Left ventricle myocardium inferior (tissue), 1 donor: ENCODE data around the gene ERCC4. TPM values are rescaled to one million over a fixed set of nuclear protein-coding genes. Genes with fewer than 3 reads are reported as not detected.
A peak's percentile ranks its signal among the peaks of the same experiment; 100 is the strongest.

ENCODE experiments used
- DNase-seq: peaks from one replicate; pipeline ENCODE4 v3.0.0-alpha.2; 2020
- H3K27ac ChIP-seq: fragments of 200-600 bp; replicated peaks from 2 replicates; pipeline ENCODE4 v1.8.0; 2021
- H3K27me3 ChIP-seq: fragments of 200-600 bp; 2 replicates; pipeline ENCODE4 v1.8.0; 2021; ENCODE audit warnings: low read depth
- H3K36me3 ChIP-seq: fragments of 200-600 bp; 2 replicates; pipeline ENCODE4 v1.8.0; 2021
- H3K4me1 ChIP-seq: fragments of 200-600 bp; 2 replicates; pipeline ENCODE4 v1.8.0; 2021
- H3K4me3 ChIP-seq: fragments of 200-600 bp; 2 replicates; pipeline ENCODE4 v1.8.0; 2021; ENCODE audit warnings: mild to moderate bottlenecking, moderate library complexity
- H3K9me3 ChIP-seq: fragments of 200-600 bp; replicated peaks from 2 replicates; pipeline ENCODE4 v1.8.0; 2021
- intact Hi-C: fragments of 100-400 bp; cut with micrococcal nuclease; formaldehyde crosslinking; loops from one replicate; pipeline ENCODE4 v1.11.0; 2022
- total RNA-seq: library from RNA; stranded (reverse); fragmentation: NEBNext Ultra II Directional; extraction: Animal tissue kit (Norgen Biotek cat#: 25700); gene quantifications from one replicate; pipeline ENCODE4 v1.2.1, GENCODE V29; 2021
- TF ChIP-seq, protein P1 (sequence below): fragments of 200-600 bp; IDR thresholded peaks from 2 replicates; pipeline ENCODE4 v1.8.0; 2021; ENCODE audit warnings: antibody characterized with exemption, mild to moderate bottlenecking, borderline replicate concordance
- donor health status: DM: no; HTN: yes; CAD: no; lungs with severe emphysema.

ERCC4 gene
- total RNA-seq, 1 donor from 2014 or later = 8.2 TPM

DNA sequence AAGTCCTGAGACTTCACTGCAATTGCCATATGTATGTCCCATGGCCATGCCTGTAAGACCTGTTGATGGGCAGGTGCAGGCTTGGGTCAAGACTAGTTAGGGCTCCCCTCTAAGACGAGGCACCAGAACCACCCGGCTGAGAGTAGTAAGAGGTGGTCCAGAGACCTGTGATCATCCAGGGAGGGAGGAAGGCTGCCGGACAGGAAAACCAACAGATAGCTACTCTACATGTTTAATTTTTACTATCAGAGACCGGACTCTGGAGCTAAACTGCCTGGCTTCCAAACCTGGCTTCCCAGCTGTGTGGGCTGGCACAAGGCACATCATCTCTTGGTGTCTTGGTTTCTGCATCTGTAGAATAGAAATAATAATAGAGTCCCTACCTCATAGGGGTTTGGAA lies 73.0 kb downstream of the ERCC4 start:
- H3K4me1 ChIP-seq = peaks cover 25% of the 10 kb centered on the region
- H3K4me3 ChIP-seq = no peak overlapping the region
- H3K36me3 ChIP-seq = no peaks in the 10 kb centered on the region
- intact Hi-C loops = no loop called here
- H3K9me3 ChIP-seq = no peaks in the 10 kb centered on the region
- no peak for DNase-seq
- no peak overlapping the region for H3K27ac ChIP-seq
- H3K27me3 ChIP-seq = no peaks in the 10 kb centered on the region
- TF ChIP-seq, protein P1, sequence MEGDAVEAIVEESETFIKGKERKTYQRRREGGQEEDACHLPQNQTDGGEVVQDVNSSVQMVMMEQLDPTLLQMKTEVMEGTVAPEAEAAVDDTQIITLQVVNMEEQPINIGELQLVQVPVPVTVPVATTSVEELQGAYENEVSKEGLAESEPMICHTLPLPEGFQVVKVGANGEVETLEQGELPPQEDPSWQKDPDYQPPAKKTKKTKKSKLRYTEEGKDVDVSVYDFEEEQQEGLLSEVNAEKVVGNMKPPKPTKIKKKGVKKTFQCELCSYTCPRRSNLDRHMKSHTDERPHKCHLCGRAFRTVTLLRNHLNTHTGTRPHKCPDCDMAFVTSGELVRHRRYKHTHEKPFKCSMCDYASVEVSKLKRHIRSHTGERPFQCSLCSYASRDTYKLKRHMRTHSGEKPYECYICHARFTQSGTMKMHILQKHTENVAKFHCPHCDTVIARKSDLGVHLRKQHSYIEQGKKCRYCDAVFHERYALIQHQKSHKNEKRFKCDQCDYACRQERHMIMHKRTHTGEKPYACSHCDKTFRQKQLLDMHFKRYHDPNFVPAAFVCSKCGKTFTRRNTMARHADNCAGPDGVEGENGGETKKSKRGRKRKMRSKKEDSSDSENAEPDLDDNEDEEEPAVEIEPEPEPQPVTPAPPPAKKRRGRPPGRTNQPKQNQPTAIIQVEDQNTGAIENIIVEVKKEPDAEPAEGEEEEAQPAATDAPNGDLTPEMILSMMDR = no peak

DNA sequence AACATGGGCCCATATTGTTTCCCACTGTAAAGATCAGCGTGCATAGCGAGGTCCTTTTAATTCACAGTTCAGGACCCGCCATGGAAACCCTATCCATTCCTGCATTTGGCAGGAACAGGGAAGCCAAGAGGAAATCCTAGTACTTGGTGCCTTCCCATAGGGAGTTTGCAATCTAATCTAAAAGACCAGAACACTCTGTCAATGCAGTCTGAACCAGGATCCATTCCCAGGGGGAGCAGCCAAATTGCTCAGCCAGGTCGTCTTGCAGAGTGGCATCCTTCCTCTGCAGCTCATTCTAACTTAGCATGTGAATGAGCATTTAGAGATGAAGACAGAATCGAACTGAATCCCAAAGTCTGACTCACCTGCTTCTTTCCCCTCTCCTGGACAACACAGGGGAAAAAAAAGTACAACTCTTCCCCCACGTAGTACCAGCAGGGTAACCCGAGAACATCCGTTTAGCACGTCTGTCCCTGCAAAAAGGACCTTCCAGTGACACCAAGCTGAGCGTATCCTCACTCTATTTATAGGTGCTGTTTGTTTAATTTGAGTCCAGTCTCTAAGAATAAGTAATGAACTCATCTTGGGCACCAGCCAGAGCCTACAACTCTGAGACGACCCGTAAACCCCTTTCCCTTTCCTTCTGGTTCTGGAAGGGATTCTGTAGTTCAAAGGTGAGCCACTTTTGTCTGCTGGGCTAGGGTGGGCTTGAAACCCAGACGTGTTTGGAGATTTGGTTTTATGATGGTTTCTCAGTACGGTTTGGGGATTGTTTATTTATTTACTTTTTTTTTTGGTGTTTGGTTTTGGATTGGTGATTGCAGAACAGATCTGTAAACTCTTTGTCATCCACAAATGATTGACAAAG lies 74.5 kb downstream of the ERCC4 start:
- H3K9me3 ChIP-seq = no peaks in the 10 kb centered on the region
- DNase-seq = no peak
- intact Hi-C loops = no loop called here
- H3K27me3 ChIP-seq = no peaks in the 10 kb centered on the region
- TF ChIP-seq, protein P1 = no peak
- H3K27ac ChIP-seq = peak overlapping the region; percentile 78
- no peaks in the 10 kb centered on the region for H3K36me3 ChIP-seq
- H3K4me3 ChIP-seq = peak overlapping the region; percentile 36
- peaks cover 40% of the 10 kb centered on the region for H3K4me1 ChIP-seq

DNA sequence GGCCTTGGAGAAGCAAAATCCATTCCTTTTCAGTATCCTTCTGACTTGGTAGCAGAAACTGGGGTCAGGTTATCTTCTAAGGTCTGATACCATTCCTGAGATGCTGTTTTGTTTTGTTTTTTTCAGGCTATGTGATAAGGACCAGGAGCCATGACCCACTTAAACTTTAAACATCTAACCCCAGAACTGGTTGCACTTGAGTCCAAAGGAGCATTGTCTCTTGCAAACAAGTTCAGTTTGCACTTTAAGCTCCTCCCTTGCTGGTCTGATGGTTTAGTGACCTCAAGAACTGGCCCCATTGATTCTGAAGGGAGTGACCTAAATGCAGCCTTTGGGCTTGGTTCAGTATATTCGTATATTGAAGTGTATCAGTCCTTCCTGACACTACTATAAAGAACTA lies 75.2 kb downstream of the ERCC4 start:
- TF ChIP-seq, protein P1 = no peak
- intact Hi-C loops = no loop called here
- Histone ChIP-seq H3K4me1 (peaks cover 47% of the 10 kb centered on the region), H3K9me3 (no peaks in the 10 kb centered on the region), H3K27me3 (no peaks in the 10 kb centered on the region), H3K4me3 (no peak overlapping the region), H3K27ac (peak overlapping the region; percentile 78), H3K36me3 (no peaks in the 10 kb centered on the region)
- DNase-seq = no peak

DNA sequence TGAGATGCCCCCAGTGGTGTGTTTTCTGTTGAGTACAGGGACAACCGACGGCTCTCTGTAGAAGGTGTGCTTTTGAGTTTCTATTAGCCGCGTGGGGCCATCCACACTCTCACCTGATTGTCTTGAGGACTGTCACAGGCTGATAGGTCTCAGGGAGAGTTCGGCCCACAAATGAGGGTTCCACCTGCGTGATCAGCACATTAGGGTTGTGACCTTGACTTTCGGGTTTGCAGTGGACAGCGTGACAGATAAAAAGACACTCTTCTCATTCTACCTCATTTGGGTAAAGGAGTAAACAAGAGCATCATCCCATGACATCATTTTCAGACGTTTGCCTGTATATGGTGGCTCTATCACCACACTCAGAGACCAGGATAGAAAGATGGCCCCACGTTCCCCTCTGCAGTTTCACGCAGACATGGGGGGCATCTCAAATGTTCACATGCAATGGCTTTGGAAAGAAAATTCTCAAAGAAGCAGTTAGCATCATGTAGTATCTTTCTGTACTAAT lies 76.9 kb downstream of the ERCC4 start:
- Histone ChIP-seq H3K36me3 (no peaks in the 10 kb centered on the region), H3K4me1 (peaks cover 60% of the 10 kb centered on the region), H3K9me3 (no peaks in the 10 kb centered on the region), H3K27me3 (no peaks in the 10 kb centered on the region), H3K27ac (peak overlapping the region; percentile 92), H3K4me3 (no peak overlapping the region)
- TF ChIP-seq, protein P1 = no peak
- DNase-seq = no peak
- intact Hi-C loops = no loop called here

DNA sequence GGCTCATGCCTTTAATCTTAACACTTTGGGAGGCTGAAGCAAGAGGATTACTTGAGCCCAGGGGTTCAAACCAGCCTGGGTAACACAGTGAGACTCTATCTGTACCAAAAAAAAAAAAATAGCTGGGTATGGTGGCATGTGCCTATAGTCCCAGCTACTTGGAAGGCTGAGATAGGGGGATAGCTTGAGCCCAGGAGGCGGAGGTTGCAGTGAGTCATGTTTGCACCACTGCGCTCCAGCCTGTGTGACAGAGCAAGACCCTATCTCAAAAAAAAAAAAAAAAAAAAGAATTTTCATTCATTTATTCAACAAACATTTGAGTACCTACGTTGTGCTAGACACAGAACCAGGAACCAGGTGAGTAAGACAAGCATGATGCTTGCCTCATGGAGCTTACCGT lies 77.6 kb downstream of the ERCC4 start:
- Histone ChIP-seq H3K36me3 (no peaks in the 10 kb centered on the region), H3K4me3 (no peak overlapping the region), H3K9me3 (no peaks in the 10 kb centered on the region), H3K27me3 (no peaks in the 10 kb centered on the region), H3K4me1 (peaks cover 67% of the 10 kb centered on the region), H3K27ac (peak overlapping the region; percentile 92)
- TF ChIP-seq, protein P1 = no peak
- intact Hi-C loops = no loop called here
- DNase-seq = no peak
